Measurements from ENCODE around the gene CGNL1.

The CGNL1 gene

DNA sequence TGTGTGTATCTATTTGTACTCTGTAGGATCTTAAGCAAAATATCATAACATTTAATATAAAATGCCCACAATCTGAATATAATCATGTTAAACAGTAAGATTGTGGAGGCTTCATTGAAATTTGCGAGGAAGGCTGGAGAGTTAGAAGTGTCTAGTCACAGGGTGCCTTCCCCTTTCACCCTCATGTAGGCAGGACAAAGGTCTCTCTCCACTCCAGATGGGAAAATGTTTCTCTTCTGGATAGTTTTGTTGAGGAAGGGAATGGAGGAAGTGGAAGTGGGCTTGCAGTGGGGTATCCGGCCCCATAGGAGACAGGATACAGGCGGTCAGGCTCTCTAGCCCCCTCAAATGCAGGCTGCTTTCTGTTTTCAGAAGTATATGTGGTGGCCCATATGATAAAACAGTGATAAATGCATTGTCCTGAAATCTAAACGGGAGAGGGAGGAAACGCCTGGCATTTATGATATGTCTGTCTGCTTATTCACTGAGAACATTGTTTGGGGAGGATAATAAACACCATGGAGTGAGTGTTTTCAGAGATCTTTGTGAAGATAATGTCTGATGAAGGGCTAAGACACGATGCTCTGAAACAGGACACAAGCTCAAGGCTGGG lies 202.1 kb downstream of the CGNL1 start:
- DNase-seq, result no peak

DNA sequence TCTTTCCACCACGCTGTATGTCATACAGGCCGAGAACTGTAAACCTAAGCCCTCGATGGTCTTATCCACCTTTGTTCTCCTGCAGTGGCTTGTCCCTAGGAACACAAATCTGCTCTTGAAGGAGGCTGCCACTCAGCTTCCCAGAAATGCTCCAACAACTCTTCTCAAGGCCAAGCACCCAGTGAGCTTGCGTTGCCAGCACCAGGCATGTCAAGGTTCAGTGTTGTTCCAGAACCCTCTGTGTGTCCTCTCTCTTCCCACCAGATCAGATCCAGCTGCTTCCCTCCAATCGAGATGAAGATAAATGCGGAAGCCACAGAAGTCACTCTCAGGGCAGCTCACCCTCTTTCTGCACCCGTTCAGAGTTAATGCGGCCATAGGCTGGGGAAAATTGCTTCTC lies 204.1 kb downstream of the CGNL1 start:
- no peak for DNase-seq

- DNase-seq, result no peak
These were observed 204.6 kb downstream of the CGNL1 start for GRCh38 chr15:57580866-57581265.

- no peak for DNase-seq
These were observed 205.8 kb downstream of the CGNL1 start for GRCh38 chr15:57582090-57582489.

DNA sequence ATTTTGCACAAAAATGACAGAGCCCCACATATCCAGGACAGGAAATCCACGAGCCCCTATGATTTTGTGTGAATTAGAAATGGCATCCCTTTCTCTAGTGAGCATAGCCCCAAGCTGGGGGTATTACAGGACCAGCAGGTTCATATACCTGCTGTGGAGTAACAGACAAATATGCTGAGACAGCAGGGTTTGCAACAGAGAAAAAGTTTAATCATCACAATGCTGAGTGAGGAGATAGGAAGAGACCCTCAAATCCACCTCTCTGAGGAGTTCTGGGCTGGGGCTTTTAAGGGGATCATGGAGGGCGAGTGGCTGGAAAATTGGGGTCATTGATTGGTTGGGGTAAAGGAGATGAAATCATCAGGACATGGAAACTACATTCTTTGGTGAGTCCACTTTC lies 207.0 kb downstream of the CGNL1 start:
- DNase-seq, result no peak

GRCh38 chr15:57583720-57584119 lies 207.4 kb downstream of the CGNL1 start:
- no peak for DNase-seq

DNA sequence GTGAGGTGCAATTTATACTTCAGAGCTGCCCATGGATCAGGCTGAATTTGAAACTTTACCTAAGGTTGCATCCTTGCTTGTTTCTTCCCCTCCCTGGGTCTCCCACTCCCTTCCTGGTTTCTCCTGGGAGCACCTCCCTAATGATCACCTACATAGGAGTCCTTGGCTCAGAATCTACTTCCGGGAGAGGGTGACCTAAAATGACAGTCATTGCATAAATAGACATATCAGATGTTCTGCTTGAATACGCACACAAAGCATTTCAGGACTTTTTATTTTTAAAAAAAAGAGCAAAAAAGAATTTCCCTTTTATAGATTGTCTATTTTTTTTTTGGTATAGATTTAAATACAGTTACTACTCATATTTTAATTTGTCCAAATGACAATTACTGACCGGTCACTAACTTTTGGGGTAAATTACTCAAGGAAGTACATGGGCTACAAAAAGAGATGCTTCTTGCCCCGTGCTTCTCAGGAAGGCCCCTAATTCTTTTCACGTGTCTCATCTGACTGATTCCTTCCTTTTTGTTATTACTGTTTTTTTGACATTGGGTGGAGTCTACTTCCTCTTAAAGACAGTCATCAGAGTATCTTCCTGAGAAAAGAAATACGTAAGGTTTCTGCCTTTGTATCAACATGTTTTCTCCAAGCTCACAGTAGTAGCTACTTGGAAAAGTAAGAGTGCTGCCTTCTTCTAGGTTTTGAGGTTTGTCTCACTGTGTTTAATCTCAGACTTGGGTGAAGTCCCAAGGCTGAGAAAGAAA lies 210.5 kb downstream of the CGNL1 start:
- DNase-seq, result no peak

- DNase-seq, result no peak
These were observed 213.0 kb downstream of the CGNL1 start for GRCh38 chr15:57589281-57589680.

DNA sequence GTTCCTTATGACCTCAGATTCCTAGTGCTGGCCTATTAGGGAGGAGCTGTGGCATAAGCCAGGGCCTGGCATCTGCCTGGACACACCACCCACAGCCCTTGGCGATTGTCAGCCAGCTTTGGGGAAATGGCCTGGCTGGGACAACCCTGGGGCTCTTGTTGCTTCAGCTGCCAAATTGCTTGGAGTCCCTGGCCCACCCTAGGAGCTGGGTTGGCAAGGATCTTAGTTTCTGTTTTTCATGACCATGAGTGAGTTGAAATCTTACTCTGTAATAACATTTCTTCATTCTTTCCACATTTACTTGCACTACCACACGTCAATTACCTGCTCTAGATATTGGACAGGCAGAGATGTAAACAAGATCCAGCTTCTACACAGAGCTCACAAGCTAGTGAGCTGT lies 213.4 kb downstream of the CGNL1 start:
- no peak for DNase-seq

DNA sequence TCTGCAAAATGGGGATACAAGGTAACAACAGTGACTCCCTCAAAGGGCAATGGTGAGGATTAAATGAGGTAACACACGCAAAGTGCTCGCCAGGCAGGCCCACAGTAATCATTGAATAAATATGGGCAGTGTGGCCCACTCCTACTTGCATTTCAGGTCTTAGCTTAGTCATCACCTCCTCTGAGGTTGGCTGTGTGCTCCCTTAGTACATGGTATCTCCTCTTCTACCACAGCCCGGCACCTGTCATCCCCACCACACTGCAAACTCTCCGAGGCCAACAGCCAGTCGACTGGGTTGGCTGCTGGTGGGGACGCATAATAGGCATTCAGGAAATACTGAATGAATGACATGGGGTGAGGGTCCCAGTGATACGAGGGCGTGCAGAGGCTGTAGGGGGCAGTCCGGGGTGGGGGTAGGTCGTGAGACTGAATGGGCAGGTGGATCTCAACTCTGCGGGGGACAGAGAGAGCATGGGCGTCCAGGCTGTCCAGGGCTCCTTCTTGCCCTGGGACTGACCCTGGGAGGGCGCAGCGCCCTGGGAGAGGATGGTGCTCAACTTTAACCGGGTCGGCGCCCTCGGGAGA lies 215.0 kb downstream of the CGNL1 start:
- no peak for DNase-seq

GRCh38 chr15:57591822-57592367 lies 215.6 kb downstream of the CGNL1 start, which contains the start of gene MYZAP:
TSS of gene MYZAP (plus strand) at chr15:57591904. CDS start at chr15:57592035, 131 bp downstream.
- peak; percentile 37 for DNase-seq

DNA sequence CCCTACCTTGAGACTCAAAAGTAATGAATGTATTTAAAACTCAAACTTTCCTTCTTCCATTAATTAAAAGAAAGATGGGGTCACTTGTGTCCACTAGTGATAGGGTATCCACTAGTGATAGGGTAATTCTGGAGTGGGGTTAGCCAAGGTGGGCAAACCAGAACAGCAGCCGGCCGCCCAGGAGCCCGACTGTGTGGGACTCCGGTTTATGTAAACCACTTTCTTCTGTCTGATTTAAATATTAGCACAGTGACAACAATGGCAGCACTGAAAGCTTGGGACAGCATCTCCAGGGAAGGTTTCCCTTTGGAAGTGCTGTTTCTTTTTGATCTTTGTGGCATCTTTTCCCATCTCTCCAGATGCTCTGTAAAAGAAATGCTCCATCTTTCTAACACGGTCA lies 216.1 kb downstream of the CGNL1 start:
- DNase-seq, result no peak

GRCh38 chr15:57592836-57593420 lies 216.6 kb downstream of the CGNL1 start:
- DNase-seq, result no peak

DNA sequence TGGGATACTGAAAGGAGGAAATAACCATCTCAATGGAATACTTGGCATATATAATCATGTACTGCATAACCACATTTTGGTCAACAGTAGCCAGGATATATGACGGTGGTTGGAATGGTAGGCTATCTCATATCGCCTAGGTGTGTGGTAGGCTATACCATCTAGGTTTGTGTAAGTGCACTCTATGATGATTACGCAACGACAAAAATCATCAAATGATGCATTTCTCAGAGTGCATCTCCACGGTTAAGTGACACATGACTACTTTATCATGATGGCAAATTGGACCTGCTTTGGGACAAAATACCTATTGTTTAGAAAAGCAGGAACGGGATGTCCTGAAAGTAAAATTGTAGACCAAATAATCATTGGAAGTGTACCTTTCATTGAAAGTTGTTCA lies 218.2 kb downstream of the CGNL1 start:
- no peak for DNase-seq

DNA sequence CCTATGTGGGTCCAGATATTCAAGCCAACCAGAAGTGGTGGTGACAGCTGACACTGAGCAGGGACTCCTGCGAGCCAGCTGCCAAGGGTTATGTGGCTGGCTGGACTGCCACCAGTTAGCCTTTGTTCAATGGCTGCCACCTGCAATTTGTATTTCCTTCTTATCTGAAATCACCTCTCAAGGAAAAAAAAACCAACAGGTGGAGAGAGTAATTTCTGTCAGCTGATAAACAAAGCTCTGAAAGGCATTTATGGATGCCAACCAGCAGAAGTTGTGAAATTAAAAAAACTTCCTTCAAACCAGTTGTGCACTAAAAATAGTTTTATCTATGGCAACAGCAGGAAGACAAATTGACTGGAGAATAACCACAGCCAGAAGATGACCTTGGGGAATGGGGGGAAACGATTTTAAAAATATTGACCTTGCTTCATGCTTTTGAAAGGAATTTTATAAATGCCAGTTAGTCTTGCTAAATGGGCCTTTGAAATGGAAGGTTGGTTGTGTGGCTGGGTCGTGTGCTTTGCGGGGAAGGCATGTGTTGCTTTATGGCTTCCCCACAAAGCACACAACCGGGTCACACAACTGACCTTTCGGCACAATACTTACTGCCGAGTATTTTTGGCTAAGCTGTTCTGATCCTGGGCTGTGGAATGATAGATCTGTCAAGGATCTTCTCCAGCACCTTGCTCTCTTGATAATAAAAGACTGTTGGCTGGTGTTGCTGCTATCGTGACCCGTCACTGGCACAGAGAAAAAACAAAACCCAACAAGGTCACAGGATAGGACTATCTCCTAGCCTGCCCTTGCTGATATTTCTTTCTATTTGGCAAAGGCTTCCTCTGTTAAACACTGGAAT lies 218.9 kb downstream of the CGNL1 start:
- no peak for DNase-seq

DNA sequence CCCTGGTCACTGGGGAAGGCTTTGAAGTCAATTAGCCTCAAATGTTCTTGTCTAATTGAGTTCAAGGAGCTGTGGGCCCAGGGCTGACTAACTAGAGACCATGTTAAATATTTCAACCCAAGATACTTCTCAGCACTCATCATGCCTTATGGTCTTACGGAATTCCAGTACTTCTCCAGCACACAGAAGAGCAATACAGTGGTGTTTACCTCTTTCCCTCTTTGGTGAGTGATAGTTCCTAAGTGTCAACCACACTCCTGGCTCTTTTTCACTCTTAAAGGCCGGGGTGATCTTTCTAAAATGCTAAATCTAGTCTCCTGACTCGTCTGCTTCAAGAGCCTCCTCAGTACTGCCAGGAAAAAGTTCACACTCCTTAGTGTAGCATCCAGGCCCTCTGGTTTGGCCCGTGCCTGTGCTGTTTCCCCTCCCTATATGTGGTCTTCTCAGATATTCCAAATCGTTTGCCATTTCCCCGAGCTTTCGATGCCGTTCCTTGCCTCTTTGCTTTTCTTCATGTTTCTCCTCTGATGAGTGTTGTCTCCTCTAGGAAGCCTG lies 220.1 kb downstream of the CGNL1 start:
- DNase-seq, result no peak

GRCh38 chr15:57596978-57597377 lies 220.7 kb downstream of the CGNL1 start:
- no peak for DNase-seq

DNA sequence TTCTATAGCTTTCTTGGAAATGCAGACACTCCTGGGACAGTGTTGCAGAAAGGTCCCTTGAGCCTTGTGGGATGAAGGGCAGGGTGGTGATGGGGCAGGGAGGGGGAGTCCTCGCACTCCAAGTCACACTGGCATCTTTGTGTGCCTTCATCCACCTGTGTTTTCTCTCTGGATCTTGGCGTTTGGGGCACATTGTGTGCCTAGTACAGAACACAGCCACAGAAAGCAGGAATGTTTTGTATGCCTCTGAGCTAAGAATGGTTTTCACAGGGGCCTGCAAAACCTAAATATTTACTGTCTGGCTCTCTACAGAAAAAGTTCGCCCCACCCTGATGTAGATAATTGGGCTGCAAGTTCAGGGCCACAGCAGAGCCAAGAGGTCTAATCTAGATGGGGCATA lies 221.1 kb downstream of the CGNL1 start:
- no peak for DNase-seq

DNA sequence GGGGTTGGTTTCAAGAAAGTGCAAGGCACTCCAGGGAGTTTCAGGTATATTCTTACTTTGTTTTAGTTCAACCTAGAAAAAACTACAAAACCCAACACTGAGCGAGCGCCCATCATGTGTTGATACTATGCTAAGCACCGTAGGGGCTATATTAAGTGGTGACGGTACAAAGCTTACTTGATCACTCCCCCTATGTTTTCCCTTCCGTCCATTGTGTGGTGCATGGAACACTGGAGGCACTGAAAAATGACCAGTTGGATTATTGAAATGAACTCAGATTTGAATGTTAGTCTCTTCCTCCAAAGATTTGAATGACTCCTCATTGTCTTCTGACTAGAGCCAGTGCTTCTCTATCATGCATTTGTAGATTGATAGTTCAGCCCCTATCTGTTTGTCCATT lies 222.0 kb downstream of the CGNL1 start:
- DNase-seq, result no peak

GRCh38 chr15:57599296-57599810 lies 223.0 kb downstream of the CGNL1 start:
- no peak for DNase-seq

DNA sequence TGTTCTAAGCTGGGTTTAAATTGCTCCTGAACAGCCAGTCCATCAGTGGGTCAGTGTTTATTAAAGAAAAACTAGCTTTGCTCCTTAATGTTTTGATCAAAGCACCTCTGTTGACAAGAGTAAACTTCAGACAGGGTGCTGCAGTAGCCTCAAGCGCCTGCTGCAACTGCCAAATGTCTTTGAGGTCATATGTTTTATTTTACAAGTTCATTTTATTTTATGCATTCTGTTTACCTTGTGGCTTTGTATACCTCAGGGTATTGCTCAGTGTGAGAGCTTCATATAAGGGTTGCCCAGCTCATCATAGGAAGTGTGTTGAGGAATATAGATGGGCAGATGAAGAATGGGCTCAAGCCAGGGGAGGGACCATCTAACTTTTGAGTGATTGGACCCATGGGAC lies 223.9 kb downstream of the CGNL1 start:
- no peak for DNase-seq
